ENCODE measurements around the gene THSD4. TPM values are rescaled to one million over a fixed set of nuclear protein-coding genes. Genes with fewer than 3 reads are reported as not detected.

The THSD4 gene
- total and polyA plus RNA-seq, 2 of the 4 experiments (the other 2 are of a cell fraction), result 25.5 to 31.1 TPM

DNA sequence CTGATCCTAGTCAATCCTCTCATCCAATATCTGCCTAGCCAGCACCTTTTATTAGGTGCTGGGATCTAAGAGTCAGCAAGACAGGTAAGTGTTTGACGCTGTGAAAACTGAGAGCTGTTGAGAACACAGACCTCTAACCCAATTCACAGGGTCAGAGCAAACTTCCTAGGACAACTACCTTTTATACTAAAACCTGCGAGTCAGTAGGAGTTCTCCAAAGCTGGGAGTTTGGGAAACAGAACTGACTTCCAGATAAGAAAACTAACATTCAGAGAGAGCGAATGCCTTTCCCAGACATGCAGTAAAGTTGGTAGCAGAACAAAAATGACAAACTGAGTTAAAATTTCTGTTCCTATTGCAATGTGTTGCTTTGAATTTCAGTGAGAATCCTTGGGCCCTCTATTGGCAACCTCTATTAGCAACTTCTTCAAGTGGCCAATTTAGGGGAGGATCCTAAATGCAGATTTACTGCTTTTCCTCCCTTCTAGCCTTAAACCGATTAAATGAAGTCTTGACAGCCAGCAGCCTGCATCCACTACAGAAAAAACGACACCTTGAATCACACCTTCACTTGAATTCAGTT is 706.4 kb downstream of the THSD4 start:
- TF ChIP-seq, protein P1, sequence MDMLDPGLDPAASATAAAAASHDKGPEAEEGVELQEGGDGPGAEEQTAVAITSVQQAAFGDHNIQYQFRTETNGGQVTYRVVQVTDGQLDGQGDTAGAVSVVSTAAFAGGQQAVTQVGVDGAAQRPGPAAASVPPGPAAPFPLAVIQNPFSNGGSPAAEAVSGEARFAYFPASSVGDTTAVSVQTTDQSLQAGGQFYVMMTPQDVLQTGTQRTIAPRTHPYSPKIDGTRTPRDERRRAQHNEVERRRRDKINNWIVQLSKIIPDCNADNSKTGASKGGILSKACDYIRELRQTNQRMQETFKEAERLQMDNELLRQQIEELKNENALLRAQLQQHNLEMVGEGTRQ (IDR thresholded peaks at IDR 0.05; ENCODE audit: low read depth, low read length), result no peak
- TF ChIP-seq RCOR1 (IDR thresholded peaks at IDR 0.05; ENCODE audit: insufficient replicate concordance, low read length) (no peak), RAD21 (IDR thresholded peaks at IDR 0.05; ENCODE audit: low read length) (no peak), MXI1 (IDR thresholded peaks at IDR 0.05; ENCODE audit: borderline replicate concordance, low read depth, low read length) (no peak), MAZ (IDR thresholded peaks at IDR 0.05; ENCODE audit: borderline replicate concordance, low read depth, low read length) (no peak), BHLHE40 (IDR thresholded peaks at IDR 0.05; ENCODE audit: low read depth, low read length) (no peak), SMC3 (IDR thresholded peaks at IDR 0.05; ENCODE audit: low read depth, low read length) (no peak), RFX5 (IDR thresholded peaks at IDR 0.05; ENCODE audit: low read depth, low read length) (no peak), CHD1 (IDR thresholded peaks at IDR 0.05; ENCODE audit: low read depth, low read length) (no peak), NFE2L2 (IDR thresholded peaks at IDR 0.05; ENCODE audit: low read depth, low read length) (no peak), CEBPB (IDR thresholded peaks at IDR 0.05; ENCODE audit: low read depth, low read length) (no peak), POLR2A (IDR thresholded peaks at IDR 0.05; ENCODE audit: low read depth, low read length) (no peak), FOS (IDR thresholded peaks at IDR 0.05; ENCODE audit: low read depth, low read length) (no peak), MAFK (IDR thresholded peaks at IDR 0.05; ENCODE audit: low read depth, low read length) (no peak)
- TF ChIP-seq, protein P2, sequence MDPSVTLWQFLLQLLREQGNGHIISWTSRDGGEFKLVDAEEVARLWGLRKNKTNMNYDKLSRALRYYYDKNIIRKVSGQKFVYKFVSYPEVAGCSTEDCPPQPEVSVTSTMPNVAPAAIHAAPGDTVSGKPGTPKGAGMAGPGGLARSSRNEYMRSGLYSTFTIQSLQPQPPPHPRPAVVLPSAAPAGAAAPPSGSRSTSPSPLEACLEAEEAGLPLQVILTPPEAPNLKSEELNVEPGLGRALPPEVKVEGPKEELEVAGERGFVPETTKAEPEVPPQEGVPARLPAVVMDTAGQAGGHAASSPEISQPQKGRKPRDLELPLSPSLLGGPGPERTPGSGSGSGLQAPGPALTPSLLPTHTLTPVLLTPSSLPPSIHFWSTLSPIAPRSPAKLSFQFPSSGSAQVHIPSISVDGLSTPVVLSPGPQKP (IDR thresholded peaks at IDR 0.05; ENCODE audit: borderline replicate concordance, low read depth, low read length), result no peak
- TF ChIP-seq, protein P3, sequence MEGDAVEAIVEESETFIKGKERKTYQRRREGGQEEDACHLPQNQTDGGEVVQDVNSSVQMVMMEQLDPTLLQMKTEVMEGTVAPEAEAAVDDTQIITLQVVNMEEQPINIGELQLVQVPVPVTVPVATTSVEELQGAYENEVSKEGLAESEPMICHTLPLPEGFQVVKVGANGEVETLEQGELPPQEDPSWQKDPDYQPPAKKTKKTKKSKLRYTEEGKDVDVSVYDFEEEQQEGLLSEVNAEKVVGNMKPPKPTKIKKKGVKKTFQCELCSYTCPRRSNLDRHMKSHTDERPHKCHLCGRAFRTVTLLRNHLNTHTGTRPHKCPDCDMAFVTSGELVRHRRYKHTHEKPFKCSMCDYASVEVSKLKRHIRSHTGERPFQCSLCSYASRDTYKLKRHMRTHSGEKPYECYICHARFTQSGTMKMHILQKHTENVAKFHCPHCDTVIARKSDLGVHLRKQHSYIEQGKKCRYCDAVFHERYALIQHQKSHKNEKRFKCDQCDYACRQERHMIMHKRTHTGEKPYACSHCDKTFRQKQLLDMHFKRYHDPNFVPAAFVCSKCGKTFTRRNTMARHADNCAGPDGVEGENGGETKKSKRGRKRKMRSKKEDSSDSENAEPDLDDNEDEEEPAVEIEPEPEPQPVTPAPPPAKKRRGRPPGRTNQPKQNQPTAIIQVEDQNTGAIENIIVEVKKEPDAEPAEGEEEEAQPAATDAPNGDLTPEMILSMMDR (conservative IDR thresholded peaks at IDR 0.05; ENCODE audit: low read depth, low read length), result no peak
- no peak overlapping the region for H3K56ac ChIP-seq (ENCODE audit: extremely low read depth, insufficient read depth, low read length)
- intact Hi-C loops (cut with micrococcal nuclease) (no loop called here), dilution Hi-C loops (cut with HindIII; ENCODE audit: low sequenced_read_pairs, unreplicated experiment) (no loop called here), in situ Hi-C loops (cut with MboI; ENCODE audit: low sequenced_read_pairs) (no loop called here)
- H4K8ac ChIP-seq (ENCODE audit: low read depth in 2 of 2, low read length in 2 of 2), result no peak overlapping the region
- H3K4me2 ChIP-seq (ENCODE audit: low read depth, low read length), result no peak overlapping the region
- no peak for ATAC-seq (ENCODE audit: low read depth)
- peaks cover 35% of the 10 kb centered on the region for H3K9me3 ChIP-seq (ENCODE audit: control insufficient read depth, insufficient read depth, low read length)
- no peak overlapping the region for H4K91ac ChIP-seq (ENCODE audit: insufficient read depth, low read depth, low read length)
- H2AFZ ChIP-seq (replicated peaks; ENCODE audit: low read length, poor library complexity), result no peak overlapping the region
- H2BK15ac ChIP-seq (ENCODE audit: low read depth, low read length), result no peak overlapping the region
- H3K18ac ChIP-seq (ENCODE audit: low read depth, low read length), result no peak overlapping the region
- no peak for DNase-seq
- BruUV-seq (replicated peaks), result no TSS peak
- 86% methylated on average over 1 of the region's 5 CpGs; no CpG with 5 or more reads in 1 of the 2 experiments for WGBS, 2 experiments (ENCODE audit: extremely low coverage in 2 of 2, insufficient read length in 1 of 2)
- H2BK5ac ChIP-seq (ENCODE audit: low read depth, low read length, poor library complexity, severe bottlenecking), result no peak overlapping the region
- peaks cover 30% of the 10 kb centered on the region for H3K36me3 ChIP-seq (ENCODE audit: control insufficient read depth, insufficient read depth, low read length)
- CTCF ChIA-PET, result no interaction called here
- H3K4me1 ChIP-seq (ENCODE audit: control insufficient read depth, insufficient read depth, low read length), result 0 out of 2 replicates have a peak, but pooled peaks cover 1% of the 10 kb centered on the region
- H3K27me3 ChIP-seq (ENCODE audit: control insufficient read depth, insufficient read depth, low read length), result no peaks in the 10 kb centered on the region
- POLR2A ChIA-PET (ENCODE audit: unreplicated experiment), result no interaction called here
- H3K9ac ChIP-seq (ENCODE audit: low read depth, low read length), result no peak overlapping the region
- no peak overlapping the region for H3K4me3 ChIP-seq (ENCODE audit: insufficient read depth, low read depth, low read length)
- no peak overlapping the region for H4K5ac ChIP-seq (ENCODE audit: low read depth, low read length)
- H2BK20ac ChIP-seq (ENCODE audit: low read depth, low read length), result no peak overlapping the region
- H2AK5ac ChIP-seq (ENCODE audit: low read depth, low read length), result no peak overlapping the region
- no peaks in the 10 kb centered on the region for H3K79me1 ChIP-seq (ENCODE audit: low read depth in 1 of 2, low read length in 2 of 2)
- H3K23ac ChIP-seq (ENCODE audit: low read depth, low read length), result no peak overlapping the region
- no peak overlapping the region for H3K27ac ChIP-seq (ENCODE audit: insufficient read depth, low read length)
- no peaks in the 10 kb centered on the region; the same call in 1 of the 2 replicates for H3K9me1 ChIP-seq (ENCODE audit: insufficient read depth, low read length)
- H4K20me1 ChIP-seq (ENCODE audit: insufficient read depth, low read length), result no peaks in the 10 kb centered on the region
- H3K4ac ChIP-seq (ENCODE audit: low read depth, low read length), result no peak overlapping the region
- H2AK9ac ChIP-seq (replicated peaks; ENCODE audit: low read depth, low read length, poor library complexity), result no peak overlapping the region
- no peak overlapping the region for H3K14ac ChIP-seq (replicated peaks; ENCODE audit: low read depth, low read length)
- no peak overlapping the region for H2BK120ac ChIP-seq (ENCODE audit: low read depth, low read length)

All from IMR-90 (cell line).